HG02981 (cell line): ENCODE measurements around the gene CLEC17A.

Source experiments
- ATAC-seq: cut with Tn5 transposase; IDR thresholded peaks from one replicate; pipeline ENCODE4 v1.9.1; 2021; ENCODE audit warnings: mild to moderate bottlenecking, moderate library complexity; ENCODE audit not compliant: unreplicated experiment

The CLEC17A gene

DNA sequence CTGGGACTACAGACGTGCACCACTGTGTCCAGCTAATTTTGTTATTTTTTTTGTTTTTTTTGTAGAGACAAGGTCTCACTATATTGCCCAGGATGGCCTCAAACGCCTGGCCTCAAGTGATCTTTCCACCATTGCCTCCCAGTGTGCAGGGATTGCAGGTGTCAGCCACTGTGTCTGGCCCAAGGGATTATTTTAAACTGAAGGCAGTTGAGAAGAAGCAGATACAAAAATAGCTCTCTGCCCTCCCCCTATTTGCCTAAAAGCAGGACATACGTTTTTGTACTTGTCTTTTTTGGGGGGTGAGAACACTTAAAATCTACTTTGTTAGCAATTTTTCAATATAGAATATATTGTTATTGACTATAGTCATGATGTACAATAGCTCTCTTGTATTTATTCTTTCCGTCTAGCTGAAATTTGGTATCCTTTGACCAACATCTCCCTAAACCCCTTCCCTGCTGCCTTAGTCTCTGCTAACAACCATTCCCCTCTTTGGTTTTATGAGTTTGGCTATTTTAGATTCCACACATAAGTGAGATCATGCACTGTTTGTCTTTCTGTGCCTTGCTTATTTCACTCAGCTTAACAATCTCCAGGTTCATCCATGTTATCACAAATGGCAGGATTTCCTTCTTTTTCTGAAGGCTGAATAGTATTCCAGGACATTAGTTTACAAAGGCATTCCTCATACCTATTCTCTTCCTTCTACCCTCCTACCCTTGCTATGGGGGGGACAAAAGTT lies 56.8 kb downstream of the CLEC17A start:
- ATAC-seq = no peak

DNA sequence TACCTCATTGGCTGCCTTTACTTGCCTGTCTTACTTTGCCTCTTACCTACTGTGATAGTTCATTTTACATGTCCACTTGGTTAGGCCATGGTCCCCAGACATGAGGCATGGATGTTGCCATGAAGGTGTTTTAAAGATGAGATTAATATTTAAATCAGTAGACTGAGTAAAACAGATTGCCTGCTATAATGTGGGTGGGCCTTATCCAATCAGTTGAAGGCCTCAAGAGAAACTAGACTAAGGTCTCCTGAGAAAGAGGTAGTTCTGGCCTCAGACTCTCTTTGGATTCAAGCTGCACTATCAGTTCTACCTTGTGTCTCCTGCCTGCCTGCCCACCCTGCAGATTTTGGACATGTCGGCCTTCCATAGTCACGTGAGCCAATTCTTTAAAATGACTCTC lies 65.6 kb downstream of the CLEC17A start:
- no peak for ATAC-seq

DNA sequence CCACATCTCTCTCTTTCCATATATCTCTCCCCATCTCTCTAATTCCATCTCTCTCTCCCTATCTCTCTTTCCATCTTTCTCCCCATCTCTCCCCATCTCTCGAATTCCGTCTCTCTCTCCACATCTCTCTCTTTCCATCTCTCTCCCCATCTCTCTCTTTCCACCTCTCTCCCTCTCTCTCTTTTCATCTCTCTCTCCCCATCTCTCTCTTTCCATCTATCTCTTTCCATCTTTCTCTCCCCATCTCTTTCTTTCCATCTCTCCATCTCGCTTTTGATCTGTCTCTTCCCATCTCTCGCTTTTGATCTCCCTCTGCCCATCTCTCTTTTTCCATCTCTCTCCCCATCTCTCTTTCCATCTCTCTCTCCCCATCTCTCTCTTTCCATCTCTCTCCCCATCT lies 66.1 kb downstream of the CLEC17A start:
- ATAC-seq = no peak

DNA sequence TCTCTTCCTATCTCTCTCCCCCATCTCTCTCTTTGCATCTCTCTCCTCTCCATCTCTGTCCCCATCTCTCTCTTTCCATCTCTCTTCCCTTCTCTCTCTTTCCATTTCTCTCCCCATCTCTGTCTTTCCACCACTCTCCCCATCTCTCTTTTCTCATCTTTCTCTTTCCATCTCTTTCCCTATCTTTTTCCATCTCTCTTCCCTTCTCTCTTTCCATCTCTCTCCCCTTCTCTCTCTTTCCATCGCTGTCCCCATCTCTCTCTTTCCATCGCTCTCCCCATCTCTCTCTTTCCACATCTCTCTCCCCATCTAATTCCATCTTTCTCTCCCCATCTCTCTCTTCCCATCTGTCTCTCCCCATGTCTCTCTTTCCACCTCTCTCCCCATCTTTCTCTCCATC lies 67.3 kb downstream of the CLEC17A start:
- no peak for ATAC-seq

DNA sequence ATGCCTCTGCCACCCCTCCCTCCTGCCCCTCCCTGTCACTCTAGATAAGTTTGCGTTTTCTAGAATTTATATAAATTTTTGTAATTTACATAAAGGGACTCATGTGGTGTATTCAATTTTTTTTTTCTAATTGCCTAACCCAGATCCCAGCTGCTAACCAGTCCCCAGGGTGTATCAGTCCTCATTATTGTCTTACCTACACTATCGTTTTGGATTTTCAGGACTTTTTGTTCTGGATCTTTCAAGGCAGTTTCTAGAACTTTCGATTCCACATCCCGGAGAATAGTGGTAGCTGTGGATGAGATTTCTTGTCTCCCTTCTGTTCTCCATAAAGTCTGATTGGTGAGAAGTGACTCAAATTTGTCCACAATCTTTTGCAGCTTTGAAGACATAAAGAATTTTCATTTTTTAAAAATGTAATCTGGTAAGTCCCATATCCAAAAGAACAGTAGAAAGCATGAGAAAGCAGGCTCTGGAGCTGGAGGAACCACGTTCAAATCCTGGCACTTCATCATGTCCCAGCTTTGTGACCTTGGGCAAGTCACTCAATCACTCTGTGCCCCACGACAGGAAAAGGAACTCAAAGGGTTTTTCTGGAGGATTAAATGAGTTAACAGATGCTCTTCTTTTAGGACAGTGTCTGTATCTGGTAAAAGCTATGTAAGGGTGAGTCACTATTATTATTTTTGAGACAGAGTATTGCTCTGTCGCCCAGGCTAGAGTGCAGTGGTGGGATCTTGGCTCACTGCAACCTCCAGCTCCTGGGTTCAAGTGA lies 72.1 kb downstream of the CLEC17A start:
- no peak for ATAC-seq

DNA sequence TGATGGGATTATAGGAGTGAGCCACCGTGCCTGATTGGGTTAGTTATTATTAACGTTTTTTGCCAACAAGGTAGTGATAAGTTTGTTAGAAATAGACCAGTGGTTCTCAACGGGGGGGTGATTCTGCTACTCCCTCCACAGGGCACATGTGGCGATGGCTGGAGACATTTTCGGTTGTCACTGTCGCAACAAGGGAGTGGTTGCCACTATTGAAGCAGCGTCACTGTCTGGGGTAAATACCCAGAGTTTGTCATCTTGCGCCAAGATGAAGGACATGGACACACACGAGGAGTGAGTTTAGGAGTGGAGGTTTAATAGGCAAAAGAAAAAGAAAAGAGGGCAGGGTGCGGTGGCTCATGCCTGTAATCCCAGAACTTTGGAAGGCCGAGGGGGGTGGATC lies 72.8 kb downstream of the CLEC17A start:
- ATAC-seq = no peak

DNA sequence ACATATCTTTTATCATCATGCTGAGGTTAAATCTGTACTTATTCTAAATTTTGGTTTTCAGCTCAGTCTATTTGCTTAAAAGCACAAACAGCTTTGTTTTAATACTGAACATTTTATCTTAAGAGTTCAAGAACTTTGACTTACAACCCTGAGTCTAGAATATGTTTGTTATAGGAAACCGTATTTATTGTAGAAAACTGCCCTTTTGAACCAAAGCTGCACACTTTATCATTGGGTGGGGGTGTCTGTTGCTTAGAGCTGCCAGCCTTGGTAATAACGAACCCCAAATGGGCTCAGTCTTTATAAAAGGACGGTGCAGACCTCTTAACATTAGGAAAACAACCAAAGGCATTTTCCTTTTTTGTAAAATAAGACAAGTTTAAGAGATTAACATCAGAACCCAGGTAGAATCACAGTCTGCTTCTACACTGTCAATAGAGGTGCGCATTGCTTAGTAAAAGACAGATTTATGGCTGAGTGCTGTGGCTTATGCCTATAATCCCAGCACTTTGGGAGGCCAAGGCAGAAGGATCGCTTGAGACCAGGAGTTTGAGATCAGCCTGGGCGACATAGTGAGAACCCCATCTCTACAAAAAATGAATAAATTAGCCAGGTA lies 77.1 kb downstream of the CLEC17A start:
- ATAC-seq = no peak

DNA sequence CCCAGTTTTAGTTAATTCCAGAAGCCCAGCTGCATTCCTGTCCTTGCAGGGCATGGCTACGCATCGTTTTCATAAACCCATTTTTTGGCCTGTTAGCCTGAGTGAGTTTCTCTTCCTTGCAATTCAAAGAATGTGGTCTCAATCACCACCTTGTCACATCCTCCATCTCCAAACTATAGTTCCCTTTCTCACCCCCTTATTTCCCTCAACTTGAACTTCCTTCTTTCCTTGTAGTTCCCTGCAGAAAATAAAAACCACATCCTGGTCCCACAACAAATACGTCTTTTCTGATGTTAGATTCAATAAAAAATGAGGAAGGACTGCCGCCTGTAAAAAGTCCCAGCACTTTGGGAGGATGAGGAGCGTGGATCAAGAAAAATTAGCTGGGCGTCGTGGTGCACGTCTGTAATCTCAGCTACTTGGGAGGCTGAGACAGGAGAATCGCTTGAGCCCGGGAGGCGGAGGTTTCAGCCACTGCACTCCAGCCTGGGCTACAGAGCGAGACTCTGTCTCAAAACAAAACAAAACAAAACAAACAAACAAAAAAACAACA lies 78.6 kb downstream of the CLEC17A start:
- ATAC-seq = no peak
